G401 (cell line): Measurements from ENCODE around the gene STX8. TPM values are rescaled to one million over a fixed set of nuclear protein-coding genes. Genes with fewer than 3 reads are reported as not detected.
"Not testable (repeated sequence)": the region's sequence is repeated elsewhere in the genome, so short reads cannot be mapped to it uniquely, and the experiment has no call there.

Experiments
- DNase-seq: peaks from one replicate; pipeline ENCODE4 v3.0.0-alpha.2; 2015; ENCODE audit warnings: low spot score
- in situ Hi-C: cut with HindIII; loops from 2 replicates; pipeline ENCODE4 v1.10.0; 2016; ENCODE audit warnings: low sequenced_read_pairs, mixed read lengths
- total RNA-seq: library from RNA; depleted of rRNA; stranded (reverse); fragments of >200 nt; shearing (Covaris generic); gene quantifications from 2 replicates; pipeline ENCODE4 v1.2.3, GENCODE V29; 2014; rRNA removed

Gene STX8, protein sequence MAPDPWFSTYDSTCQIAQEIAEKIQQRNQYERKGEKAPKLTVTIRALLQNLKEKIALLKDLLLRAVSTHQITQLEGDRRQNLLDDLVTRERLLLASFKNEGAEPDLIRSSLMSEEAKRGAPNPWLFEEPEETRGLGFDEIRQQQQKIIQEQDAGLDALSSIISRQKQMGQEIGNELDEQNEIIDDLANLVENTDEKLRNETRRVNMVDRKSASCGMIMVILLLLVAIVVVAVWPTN
- 92.6 and 95.8 TPM in 2 replicates for total RNA-seq

DNA sequence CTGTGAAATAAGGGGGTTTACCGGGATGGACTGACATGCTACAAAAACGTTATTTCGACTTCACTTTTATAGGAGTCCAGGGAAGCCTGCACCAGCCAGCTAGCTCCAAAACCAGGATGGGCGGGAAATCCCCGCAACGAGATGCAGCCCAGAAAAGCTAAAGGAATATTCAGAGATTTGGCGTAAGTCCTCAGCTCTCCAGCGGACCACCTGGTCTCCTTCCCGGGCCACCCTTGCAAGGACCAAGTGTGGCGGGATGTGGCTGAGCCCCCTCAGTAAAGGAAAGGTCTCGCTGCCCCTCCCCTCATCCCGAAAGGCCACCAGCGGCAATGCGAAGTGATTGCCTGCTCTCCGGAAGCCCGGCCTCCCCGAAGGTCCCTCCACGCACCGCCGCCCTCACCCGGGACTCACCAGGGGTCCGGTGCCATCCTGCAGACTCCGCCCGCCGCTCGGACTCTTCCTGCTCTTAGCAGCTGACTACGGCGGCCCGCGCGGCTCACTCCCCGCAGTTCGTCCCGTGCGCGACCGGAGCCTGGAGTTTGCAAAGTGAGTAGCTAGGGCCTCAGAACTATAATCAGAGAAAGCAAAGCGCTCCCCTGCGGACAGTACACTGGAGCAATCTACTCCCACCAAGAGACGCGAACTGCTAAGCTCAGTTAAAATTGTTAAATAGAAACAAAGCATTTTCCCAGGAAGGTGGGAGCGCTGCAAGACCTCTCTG, at the start of gene STX8:
STX8 (minus strand) TSS at position 440 of the 721 bp plus-strand sequence; CDS start at position 428, 12 bp downstream.
- in situ Hi-C loops, result no loop called here
- peak; percentile 77 for DNase-seq

DNA sequence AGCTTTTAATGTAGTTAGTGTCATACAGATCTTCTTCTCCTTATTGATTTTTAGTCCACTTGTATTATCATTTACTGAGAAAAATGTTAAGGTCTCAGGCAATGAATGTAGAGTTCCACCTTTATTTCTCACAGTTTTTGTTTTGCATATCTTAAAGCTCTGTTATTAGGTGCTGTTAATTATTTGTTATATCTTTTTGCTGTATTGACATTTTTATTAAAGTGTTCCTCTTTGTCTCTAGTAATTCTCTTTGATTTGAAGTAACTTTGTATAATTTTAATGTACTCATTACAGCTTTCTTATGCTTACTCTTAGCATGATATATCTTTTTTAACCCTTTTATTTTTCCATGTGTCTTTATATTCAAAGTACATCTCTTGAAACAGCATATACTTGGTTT, 47.3 kb upstream of the STX8 start:
- in situ Hi-C loops, result no loop called here
- DNase-seq, result no peak

DNA sequence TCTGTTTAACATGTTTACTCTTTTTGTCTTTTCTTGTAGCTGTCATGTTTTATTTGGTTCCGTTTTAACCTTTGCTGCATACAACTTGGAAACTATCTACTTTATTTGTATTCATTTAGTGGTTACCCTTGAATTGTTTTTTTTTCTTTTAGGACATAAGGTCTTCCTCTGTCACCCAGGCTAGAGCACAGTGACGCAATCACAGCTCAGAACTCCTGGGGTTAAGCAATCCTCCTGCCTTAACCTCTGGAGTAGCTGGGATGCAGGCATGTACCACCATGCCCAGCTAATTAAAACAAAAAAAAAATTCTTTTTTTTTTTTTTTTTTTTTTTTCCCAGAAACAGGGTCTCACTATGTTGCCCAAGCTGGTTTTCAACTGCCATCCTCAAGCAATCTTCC, 39.9 kb upstream of the STX8 start:
- in situ Hi-C loops, result no loop called here
- DNase-seq, result no peak

DNA sequence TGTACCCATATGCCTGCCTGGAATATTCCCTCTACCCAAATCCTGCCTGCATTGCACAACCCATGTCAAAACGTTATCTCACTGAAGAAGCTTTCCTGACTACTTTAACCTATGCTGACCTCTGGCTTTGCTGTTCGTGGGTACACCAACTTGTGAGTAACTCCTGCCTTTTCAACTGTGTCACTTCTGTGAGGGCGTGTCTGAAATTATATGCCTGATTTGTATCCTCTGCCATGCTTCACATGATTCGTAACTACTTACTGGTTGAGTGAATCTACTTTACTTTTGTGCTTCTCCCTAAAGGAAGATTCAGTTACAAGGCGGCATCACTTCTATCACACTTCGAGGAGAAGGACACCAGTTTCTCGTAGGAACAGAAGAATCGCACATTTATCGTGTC, 36.4 kb upstream of the STX8 start:
- no peak for DNase-seq
- in situ Hi-C loops, result no loop called here

DNA sequence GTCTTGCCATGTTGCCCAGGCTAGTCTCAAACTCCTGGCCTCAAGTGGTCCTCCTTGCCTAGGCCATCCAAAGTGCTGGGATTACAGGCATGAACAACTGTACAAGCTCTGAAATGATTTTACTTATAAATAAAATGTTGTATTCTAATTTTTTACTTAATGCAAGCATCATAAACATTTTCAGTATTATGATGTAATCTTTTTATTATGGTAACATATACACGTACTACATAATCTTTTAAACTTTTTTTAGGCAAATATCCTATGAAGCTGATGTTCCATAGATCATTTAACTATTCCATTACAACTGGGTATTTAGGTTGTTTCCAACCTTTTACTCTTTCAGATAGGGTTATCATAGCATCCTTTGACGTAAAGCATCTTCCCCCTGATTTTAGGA, 35.9 kb upstream of the STX8 start:
- DNase-seq, result no peak
- in situ Hi-C loops, result no loop called here

DNA sequence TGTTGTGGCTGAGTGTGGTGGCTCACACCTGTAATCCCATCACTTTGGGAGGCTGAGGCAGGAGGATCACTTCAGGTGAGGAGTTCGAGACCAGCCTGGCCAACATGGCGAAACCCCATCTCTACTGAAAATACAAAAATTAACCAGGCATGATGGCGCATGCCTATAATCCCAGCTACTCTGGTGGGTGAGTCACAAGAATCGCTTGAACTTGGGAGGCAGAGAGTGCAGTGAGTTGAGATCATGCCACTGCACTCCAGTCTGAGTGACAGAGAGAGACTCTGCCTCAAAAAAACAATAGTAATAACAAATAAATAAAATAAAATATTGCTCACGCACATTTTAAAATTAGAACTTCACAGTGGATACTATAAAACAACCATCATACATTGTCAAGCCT, 31.4 kb upstream of the STX8 start:
- DNase-seq, in situ Hi-C loops: not testable (repeated sequence)

DNA sequence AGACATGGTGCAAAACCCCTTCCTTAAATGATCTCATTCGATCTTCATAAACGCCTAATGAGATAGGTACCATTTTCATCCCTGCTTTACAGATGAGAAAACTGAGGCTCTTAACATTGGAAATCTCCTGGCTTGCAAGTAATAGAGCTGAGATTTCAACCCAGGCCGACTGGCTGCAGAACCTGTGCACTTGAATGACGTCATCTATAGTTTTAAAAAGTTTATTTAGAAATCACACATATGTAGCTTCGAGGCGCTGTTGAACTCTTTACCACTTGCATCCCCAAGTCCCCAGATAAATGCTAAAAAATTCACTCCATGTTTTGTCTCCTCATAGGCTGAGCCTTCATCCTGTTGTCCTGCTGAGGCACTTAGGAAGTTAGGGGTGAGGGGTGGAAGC, 30.8 kb upstream of the STX8 start:
- in situ Hi-C loops, result no loop called here
- DNase-seq, result no peak

DNA sequence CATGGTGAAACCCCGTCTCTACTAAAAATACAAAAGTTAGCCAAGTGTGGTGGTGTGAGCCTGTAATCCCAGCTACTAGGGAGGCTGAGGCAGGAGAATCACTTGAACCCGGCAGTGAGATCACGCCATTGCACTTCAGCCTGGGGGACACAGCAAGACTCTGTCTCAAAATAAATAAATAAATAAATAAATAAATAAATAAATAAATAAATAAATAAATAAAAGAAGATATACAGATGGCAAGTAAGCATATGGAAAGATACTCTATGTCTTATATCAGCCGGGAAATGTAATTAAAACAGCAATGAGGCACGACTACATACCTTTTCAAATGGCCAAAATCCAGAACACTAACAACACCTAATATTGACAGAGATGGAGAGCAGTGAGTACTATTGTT, 29.0 kb upstream of the STX8 start:
- in situ Hi-C loops, result not testable (repeated sequence)

DNA sequence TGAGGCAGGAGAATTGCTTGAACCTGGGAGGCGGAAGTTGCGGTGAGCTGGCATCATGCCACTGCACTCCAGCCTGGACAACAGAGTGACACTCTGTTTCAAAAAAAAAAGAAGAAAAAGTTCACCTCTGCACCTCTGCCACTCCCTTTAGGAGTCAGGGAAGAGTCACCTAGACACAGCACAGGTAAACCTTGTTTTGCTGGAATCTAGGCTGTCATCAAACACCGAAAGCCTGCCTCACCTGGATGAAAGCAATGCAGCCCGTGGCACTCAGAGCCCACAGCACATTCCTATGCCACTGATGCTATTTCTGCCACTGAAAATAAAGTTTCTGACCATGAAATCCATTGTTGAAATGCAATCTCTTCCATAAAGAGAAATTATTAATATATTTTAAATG, 23.0 kb upstream of the STX8 start:
- DNase-seq, result no peak
- in situ Hi-C loops, result no loop called here

More for the DNA sequence above, 29.0 kb upstream of the STX8 start:
- not testable (repeated sequence) for DNase-seq

DNA sequence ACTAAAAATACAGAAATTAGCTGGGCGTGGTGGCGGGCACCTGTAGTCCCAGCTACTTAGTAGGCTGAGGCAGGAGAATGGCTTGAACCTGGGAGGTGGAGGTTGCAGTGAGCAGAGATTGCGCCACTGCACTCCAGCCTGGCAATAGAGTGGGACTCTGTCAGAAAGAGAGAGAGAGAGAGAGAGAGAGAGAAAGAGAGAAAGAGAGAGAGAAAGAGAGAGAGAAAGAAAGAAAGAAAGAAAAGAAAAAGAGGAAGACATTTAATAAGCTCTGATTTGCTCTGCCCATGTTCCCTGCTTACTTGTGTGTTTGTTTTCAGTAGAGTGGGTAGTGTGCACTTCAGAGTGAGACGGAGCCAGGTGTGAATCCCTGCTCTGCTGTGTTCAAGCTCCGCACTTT, 22.0 kb upstream of the STX8 start:
- DNase-seq, in situ Hi-C loops: not testable (repeated sequence)

DNA sequence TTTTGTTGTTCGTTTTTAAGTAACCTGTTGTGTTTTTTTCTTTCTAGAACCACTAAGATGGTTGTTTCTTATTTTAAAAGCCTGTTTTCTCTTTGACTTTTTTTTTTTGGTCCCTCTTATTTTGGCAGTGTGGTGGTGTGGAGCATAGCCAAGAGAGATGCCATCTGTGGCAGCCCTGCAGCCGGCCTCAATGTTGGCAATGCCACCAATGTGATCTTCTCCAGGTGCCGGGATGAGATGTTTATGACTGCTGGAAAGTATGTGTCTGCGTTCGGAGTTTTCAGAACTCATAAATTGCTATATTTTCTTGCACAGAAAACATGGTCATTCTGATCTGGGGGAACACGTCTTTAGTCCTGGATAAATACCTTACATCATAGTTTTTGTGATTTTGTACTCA, 18.4 kb upstream of the STX8 start:
- in situ Hi-C loops, result no loop called here
- DNase-seq, result peak; percentile 88

DNA sequence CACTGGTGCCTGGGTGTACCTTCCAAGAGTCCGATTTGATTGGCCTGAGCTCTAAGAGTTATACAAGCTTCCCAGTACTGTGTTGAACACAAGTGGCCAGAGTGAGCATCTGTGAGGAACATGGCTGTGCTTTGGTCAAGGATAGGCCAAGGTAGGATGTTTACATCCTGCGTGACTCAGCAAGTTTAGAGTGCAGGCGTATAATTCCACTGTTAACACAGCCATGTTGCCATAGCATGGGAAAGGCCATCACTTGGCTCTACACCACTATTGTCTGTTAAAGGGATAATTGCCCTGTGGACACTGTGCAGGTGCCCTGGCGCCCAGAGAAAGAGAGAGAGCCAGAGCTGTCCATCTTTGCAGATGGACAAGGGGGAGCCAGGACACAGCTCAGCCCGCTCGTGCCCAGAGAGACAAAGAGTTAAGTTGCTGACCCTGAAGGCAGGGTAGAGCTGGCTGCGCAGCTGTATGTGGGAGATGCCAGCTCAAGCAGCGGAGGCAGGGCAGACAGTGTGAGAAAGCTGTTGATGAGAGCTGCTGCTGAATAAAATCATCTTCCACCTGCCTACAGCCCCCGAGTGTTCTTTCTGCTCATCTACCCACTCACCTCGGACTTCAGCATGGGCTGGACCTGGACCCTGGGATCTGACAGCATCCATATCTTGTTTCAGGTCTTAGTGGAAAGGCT, 12.5 kb upstream of the STX8 start:
- no peak for DNase-seq
- in situ Hi-C loops, result no loop called here

DNA sequence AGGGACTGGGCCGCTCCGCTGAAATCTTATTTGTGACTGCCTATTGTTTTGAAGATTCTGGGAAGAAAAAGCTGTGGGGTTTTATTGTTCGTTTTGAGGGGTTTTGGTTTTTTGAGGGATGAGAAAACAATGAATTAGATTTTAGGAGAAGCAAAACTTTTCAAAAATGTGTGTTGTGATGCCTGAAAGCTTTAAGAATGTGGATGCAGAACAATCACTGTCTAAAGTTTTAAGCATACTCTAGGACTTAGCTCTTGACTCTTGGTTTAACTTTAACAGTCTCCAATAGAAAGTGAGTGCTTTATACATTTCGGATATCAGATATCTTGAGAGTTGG, 1.7 kb upstream of the STX8 start:
- in situ Hi-C loops, result no loop called here
- DNase-seq, result no peak

DNA sequence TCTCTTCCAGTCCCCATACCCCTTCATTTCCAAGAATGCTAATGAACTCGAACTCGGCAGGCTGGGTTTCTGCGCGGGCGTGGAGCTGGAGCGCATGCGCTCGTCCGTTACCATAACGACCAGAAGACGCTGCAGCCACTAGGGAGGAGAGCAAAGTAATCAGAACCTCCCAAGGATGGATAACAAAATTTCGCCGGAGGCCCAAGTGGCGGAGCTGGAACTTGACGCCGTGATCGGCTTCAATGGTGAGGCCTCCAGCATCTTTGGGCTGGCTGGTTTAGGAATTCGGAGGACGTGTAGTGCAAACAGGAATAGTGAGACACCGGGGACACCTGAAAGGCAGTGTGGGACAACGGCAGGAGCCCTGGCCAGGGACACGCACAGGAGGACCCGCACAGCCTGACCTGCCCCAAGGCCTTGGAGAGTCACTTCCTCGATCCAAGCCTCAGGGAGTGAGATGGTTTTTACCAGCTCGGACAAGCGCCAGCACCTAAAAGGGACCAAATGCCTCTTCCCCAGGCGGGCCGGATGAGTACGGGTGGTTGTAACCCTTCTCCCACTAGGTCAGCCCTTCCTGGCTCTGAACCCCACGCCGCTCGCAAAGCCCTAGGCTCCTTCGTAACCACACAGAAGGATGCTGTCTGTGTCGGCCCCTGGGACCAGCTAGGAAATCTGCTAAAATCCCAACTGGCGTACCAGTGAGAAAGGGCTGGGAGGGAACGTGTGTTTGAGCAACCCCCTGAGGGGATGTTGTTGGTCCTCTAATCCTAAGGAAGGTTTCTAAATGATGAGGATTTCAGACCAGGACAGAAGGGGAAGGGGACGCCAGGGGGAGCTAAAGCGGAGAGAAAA, 1.1 kb upstream of the STX8 start, which contains the start of gene CFAP52:
CFAP52 (plus strand) TSS at position 122 of the 852 bp plus-strand sequence; CDS start at position 176, 54 bp downstream.
- DNase-seq, result peak; percentile 84
- in situ Hi-C loops, result no loop called here

DNA sequence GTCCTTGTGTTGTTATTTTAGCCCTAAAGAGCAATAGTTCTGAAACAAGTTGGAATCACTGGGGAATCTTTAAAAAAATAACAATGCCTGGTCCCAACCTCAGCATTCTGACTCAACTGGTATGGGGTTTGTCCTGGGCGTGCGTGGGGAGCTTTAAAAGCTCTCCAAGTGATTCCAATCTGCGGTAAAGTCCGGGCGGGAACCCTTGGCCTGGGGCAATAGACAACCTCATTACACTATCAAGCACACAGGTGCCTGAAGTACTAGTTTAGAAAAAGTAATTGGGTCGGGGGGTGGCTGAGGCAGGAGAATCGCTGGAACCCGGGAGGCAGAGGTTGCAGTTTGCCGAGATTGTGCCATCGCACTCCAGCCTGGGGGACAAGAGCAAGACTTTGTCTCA, 4.4 kb downstream of the STX8 start:
- DNase-seq, result no peak
- in situ Hi-C loops, result no loop called here

DNA sequence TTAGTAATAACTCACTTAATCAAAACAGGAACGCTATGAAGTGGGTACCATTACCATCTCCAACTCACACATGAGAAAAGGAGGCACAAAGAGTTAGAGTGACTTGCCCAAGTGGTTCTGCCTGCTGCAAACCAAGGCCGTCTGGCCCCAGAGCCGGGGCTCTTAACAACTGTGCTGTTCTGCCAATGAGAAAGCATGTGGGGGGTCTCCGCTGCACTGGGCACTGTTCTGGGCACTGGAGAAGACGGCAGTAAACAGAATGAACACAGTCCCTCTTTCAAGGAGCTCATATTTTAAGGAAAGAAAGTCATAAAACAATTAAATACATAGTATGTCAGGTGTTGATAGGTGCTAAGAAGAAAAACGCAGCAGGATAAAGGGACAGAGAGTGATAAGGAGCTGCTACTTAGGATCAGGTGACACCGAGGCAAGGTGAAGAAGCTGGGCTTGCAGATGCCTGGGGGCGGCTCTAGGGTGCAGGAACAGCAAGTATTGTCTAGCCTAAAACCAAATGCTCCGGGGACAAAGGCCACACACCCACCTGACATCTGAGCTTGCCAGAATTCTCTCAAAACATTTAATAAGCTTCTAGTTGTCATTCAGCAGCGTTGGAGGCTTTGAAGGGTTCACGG, 6.5 kb downstream of the STX8 start:
- in situ Hi-C loops, result no loop called here
- no peak for DNase-seq

DNA sequence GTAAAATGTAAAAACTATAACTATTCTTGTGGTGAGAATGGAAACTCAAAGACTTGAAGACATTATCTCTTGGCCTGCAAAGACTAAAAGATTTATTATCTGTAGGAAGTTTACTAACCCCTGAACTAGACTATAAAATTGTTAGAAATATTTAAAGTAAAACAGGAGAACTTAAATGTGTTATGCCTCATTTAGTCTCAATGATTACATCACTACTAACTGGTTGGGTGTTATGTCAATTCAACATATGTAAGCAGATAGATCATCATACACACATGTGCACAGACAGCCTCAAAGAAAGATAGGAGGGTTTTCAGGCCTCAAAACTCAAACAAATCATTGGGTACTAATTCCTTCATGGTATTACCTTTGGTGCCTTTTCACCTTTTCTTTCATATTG, 7.6 kb downstream of the STX8 start:
- in situ Hi-C loops, result no loop called here
- no peak for DNase-seq

DNA sequence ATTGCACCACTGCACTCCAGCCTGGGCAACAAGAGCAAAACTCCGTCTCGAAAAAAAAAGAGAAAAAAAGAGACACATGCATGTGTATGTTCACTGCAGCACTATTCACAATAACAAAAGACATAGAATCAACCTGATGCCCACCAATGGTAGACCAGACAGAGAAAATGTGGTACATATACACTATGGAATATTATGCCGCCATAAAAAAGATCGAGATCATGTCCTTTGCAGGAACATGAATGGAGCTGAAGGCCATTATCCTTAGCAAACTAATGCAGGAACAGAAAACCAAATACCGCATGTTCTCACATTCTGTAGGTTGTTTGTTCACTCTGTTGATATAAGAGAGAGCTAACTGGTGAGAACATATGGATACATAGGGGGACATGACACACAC, 8.9 kb downstream of the STX8 start:
- in situ Hi-C loops, DNase-seq: not testable (repeated sequence)

DNA sequence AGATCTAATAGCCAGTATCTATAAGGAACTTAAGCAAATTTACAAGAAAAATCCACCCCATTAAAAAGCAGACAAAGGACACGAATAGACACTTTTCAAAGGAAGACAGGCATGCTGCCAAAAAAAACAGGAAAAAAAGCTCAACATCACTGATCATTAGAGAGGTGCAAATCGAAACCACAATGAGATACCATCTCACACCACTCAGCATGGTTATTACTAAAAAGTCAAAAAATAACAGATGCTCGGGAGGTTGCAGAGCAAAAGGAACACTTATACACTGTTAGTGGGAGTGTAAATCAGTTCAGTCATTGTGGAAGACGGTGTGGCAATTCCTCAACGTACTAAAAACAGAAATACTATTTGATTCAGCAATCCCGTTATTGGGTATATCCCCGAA, 9.6 kb downstream of the STX8 start:
- no peak for DNase-seq
- in situ Hi-C loops, result no loop called here
